NB4 (cell line): Measurements from ENCODE around the gene IGFBP5.

Source experiments
- MYC ChIP-seq: IDR thresholded peaks from 2 replicates; pipeline ENCODE4 v1.6.1; 2011; ENCODE audit warnings: low read depth, low read length
- POLR2A ChIP-seq: IDR thresholded peaks from 2 replicates; pipeline ENCODE4 v1.6.1; 2011; ENCODE audit warnings: mild to moderate bottlenecking; ENCODE audit not compliant: insufficient read length; ENCODE audit errors: extremely low read depth
- TF ChIP-seq, protein P1 (sequence below): IDR thresholded peaks from one replicate; pipeline ENCODE4 v1.5.1; 2012; ENCODE audit warnings: low read depth, low read length
- TF ChIP-seq, protein P2 (sequence below): IDR thresholded peaks from 2 replicates; pipeline ENCODE4 v1.6.1; 2011; ENCODE audit warnings: low read depth, low read length

DNA sequence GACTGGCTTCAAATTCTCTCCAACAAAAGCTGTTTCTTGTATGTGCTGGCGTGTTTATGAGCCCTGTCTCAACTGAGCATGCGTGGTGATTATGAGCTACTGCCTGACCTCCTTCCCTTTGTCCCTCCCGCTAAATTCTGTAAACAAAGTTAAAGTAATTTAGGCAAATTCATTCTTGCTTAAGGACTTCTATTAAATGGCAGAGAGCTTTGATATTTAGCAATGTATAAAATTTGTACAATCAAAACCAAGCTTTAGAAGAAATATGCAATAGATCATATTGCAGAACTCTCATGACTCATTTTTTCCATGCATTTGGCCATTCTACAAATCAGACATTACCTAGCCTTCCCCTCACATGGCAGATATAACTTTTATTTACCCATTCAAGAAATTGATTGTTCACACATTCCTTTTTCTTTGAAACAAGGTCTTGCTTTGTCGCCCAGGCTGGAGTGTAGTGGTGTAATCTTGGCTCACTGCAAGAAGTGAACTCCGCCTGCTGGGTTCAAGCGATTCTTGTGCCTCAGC, 43.9 kb downstream of the IGFBP5 start:
- TF ChIP-seq POLR2A (no peak), MYC (no peak)
- TF ChIP-seq, protein P1, sequence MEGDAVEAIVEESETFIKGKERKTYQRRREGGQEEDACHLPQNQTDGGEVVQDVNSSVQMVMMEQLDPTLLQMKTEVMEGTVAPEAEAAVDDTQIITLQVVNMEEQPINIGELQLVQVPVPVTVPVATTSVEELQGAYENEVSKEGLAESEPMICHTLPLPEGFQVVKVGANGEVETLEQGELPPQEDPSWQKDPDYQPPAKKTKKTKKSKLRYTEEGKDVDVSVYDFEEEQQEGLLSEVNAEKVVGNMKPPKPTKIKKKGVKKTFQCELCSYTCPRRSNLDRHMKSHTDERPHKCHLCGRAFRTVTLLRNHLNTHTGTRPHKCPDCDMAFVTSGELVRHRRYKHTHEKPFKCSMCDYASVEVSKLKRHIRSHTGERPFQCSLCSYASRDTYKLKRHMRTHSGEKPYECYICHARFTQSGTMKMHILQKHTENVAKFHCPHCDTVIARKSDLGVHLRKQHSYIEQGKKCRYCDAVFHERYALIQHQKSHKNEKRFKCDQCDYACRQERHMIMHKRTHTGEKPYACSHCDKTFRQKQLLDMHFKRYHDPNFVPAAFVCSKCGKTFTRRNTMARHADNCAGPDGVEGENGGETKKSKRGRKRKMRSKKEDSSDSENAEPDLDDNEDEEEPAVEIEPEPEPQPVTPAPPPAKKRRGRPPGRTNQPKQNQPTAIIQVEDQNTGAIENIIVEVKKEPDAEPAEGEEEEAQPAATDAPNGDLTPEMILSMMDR = no peak
- TF ChIP-seq, protein P2, sequence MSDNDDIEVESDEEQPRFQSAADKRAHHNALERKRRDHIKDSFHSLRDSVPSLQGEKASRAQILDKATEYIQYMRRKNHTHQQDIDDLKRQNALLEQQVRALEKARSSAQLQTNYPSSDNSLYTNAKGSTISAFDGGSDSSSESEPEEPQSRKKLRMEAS = no peak
